SW 1271 (cell line): ENCODE data around the gene CD79A.
"Not testable (repeated sequence)": the region's sequence is repeated elsewhere in the genome, so short reads cannot be mapped to it uniquely, and the experiment has no call there.

Experiments used
- DNase-seq, 2 experiments: peaks; one replicate each; lab custom pipeline; 2025; lab: John Stamatoyannopoulos, UW

The CD79A gene

DNA sequence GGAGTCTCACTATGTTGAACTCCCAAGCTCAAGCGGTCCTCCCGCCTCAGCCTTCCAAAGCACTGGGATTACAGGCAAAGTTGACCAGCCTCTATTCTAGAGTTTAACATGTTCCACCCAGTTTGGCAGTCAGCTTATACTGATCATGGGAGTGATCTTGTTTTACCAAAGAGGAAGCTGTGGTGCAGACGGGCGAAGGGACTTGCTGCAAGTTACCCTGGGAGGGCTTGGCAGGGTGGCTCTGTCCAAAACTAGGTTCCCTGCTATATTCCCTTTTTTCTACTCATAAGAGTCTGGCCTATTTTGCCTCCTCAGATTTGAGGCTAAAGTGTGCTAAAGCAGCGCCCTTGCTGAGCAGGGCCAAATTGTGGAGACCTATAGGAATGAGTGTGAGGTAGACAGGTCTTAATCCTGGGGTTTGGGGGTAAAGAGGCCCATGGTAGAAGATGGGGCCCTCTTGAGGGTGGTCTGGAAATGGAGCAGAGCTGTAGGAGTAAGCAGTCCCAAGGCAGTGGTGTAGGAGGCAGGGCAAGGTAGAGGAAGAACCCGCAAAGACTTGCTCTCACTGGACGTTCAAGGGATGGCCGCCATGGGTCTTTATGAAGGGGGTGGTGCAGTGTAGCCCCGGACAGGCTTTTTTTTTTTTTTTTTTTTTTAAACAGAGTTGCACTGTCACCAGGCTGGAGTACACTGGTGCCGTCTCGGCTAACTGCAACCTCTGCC, 13.7 kb upstream of the CD79A start:
- DNase-seq = no peak

DNA sequence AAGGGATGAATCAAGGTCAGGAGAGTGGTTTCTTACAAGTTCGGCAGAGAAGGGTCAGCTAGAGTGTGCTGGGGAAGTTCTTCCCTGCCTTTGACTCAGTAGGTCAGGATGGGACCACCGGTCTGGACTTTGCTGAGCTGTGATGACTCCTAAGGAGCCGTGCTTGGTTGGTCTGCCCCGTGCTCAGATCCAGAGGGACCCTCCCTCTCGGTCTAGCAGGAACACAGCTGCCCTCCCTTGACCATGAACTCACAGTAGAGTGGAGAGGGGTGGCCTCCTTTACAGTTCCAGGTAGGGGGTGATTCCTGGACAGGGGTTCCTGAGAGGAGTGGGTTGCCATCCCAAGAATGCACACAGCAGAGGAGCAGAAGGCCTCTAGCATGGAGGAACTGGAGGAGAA, 12.7 kb upstream of the CD79A start:
- DNase-seq = no peak

- DNase-seq = no peak
Observed at GRCh38 chr19:41866284-41866683, 10.8 kb upstream of the CD79A start.

- DNase-seq = no peak
Observed at GRCh38 chr19:41868120-41868988, 8.7 kb upstream of the CD79A start.

- DNase-seq = no peak
Observed at GRCh38 chr19:41868989-41869300, 8.1 kb upstream of the CD79A start.

DNA sequence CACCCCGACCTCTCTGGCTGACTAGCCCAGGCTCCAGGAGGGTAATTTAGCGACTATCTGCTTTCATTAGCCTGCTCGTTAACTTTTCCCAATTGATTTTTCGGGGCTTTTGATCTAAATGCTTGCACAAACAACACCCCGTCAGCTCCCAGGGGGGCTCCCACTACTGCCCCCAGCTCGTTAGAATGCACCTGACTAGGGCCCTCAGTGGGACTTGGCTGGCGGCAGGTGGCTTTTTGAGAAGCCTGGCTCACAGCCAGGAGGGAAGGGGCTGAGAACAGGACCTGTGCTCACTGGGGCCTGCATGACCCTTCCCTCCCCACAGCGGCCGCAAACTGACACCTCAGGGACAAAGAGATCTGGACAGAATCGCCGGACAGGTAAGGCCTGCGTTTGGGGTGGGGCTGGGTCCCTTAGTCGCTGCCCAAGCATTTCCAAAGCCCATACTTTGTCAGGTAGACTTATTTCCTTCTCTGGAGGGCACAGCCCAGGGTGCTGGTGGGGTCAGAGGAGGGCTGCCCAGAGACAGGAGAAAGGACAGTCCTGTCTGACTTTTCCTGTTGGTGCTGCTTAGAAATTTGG, 7.6 kb upstream of the CD79A start:
- DNase-seq = no peak

DNA sequence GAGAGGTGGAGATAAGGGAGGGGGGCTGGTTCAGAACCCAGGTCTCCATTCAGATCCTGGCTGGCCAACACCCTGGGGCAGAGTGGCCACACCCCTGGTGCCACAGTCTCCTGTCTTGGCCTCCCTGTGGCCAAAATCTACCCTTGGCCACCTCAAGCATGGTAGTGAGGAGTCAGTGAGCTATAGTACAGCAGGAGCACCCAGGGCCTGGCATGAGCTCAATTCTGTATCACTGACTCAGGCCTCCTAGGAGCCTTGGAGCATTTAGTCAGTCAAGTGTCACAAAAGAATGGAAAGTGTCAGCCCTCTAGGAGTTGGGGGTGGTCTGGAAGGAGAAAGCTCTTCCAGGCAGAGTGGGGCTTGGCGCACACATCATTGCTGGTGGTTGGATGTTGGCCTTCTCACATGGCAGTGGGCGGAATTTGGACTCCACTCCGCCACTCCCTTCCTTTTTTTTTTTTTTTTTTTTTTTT, 6.6 kb upstream of the CD79A start:
- DNase-seq = no peak

DNA sequence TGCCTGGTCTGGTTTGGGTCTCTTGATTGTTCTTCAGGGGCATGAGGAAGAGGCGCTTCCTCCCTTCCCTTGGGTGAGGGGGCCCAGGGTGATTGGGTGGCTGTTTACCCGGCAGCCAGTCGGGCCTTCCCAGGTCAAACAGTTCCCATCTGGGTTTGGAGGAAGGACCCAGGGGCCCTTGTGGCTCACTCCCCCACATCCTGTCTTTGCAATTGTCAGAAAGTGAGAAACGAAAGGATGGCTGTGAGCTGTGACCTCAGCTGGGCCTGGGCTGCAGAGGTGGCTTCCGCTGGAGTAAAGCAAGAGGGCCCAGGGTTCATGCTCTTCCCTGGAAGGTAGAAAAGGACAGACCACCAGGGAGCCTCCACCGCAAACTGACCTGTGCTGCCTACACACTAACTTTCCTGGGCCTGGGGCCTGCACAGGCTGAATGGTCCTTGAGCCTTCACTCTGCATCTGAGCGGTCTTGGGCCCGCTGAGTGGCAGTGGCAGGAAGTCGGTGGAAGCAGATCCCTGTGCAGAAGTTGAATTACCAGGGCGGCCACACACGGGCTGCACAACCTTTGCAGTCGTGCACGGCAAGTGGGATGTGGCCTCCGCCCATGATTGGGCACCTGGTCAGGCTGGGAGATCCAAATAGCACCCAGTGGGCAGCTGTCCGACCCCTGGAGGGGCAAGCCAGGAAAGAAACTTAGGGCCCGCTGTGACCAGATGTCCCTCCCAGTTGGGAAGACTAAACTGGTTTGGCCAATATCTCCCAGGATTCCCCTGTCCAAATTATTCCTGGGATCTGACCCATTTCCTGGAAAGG, 5.3 kb upstream of the CD79A start:
- DNase-seq = no peak

GRCh38 chr19:41872384-41872774, 4.7 kb upstream of the CD79A start:
- no peak for DNase-seq

- peak; percentile 29 to 50 for DNase-seq
Observed at GRCh38 chr19:41872775-41873647, 4.1 kb upstream of the CD79A start.

DNA sequence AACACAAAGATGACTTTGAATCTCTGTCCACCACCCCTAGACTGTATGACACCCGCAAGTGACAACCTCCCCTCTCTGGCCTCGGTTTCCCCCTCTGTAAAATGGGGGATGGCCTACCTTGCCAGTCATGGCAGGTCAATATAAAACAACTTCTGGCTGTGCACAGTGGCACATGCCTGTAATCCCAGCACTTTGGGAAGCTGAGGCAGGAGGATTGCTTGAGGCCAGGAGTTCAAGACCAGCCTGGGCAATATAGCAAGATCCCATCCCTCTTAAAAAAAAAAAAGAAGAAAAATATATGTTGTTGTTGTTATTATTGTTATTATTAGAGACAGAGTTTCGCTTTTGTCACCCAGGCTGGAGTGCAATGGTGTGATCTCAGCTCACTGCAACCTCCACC, 1.1 kb upstream of the CD79A start:
- DNase-seq = not testable (repeated sequence)

DNA sequence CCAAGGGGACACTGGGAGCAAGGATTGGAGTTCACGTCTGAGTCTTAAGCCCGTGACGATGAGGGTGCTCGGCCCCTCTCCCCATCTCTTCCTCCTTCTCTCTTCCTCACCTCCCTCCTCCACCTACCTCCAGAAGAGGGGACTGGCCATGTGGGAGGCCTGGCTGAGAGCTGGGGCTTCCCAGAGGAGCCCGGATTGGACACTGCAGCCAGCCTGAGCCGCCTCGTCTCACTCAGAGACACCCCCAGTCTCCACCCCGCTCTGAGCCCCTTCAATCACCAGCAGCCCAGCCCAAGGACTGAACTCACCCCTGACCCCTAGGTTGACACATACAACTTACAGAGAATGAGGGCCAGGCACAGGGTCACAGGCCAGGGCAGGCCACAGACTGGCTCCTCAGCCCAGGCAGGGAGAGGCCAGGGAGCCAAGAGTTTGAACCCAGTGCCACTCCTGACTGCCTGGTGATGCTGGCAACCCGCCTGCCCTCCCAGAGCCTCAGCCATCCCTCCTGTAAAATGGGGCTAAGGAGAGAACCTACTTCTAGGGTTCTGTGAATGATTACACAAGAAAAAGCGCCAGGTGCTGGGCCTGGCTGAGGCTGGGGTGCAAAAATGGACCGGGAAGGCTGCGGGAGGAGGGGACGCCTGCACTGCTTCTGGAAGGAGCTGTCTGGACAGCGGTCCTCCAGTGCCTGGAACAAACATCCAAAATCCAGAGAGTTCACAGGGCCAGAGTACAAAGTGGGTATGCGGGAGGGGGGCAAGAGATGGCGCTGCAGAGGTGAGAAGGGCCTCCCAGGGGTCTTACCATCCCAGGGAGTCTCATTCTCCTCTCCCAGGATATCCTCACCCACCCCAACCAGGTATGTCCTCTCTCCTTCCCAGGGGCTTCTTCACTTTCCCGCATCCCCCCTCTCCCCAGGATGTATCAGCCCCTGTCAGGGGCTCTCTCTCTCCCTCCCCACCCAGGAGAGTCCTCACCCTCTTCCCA, 1.1 kb downstream of the CD79A start:
- DNase-seq = no peak

GRCh38 chr19:41879080-41879479, 2.0 kb downstream of the CD79A start:
- DNase-seq = no peak

DNA sequence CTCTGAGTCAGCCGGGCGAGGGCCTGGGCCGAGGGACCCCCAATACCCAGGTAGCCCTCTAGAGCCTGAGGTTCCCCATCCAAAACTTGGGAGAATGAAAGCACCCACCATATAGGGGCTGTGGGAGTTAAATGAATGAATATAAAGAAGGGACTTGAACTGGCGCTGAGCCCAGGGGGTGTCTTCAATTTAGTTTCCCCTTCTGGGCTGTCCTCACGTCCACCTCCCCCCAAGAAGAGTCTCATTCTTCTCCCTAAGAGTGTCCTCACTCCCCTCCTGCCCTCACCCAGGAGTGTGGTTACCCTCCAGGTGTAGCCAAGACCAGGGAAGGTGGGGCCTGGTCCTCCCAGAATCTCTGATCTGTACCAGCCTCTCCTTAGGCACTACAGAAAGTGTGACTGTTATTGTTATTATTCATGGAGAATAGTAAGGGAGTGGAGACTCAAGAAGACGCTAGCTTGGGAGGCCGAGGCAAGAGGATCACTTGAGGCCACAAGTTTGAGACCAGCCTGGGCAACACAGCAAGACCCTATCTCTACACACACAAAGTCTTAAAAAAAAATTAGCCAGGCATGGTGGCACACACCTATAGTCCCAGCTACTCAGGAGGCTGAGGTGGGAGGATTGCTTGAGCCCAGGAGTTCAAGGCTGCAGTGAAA, 2.7 kb downstream of the CD79A start:
- DNase-seq = no peak

DNA sequence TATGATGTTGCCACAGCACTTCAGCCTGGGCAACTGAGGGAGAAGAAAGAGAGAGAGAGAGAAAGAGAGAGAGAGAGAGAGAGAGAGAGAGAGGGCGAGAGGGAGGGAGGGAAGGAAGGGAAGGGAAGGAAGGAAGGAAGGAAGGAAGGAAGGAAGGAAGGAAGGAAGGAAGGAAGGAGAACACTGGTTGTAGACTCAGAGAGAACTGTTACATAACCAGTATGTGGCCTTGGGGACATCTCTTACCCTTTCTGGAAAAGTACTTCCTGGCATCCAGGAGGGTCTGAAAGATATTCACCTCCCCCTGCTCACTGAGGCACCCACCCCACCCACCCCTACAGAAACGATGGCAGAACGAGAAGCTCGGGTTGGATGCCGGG, 3.2 kb downstream of the CD79A start:
- no peak for DNase-seq

DNA sequence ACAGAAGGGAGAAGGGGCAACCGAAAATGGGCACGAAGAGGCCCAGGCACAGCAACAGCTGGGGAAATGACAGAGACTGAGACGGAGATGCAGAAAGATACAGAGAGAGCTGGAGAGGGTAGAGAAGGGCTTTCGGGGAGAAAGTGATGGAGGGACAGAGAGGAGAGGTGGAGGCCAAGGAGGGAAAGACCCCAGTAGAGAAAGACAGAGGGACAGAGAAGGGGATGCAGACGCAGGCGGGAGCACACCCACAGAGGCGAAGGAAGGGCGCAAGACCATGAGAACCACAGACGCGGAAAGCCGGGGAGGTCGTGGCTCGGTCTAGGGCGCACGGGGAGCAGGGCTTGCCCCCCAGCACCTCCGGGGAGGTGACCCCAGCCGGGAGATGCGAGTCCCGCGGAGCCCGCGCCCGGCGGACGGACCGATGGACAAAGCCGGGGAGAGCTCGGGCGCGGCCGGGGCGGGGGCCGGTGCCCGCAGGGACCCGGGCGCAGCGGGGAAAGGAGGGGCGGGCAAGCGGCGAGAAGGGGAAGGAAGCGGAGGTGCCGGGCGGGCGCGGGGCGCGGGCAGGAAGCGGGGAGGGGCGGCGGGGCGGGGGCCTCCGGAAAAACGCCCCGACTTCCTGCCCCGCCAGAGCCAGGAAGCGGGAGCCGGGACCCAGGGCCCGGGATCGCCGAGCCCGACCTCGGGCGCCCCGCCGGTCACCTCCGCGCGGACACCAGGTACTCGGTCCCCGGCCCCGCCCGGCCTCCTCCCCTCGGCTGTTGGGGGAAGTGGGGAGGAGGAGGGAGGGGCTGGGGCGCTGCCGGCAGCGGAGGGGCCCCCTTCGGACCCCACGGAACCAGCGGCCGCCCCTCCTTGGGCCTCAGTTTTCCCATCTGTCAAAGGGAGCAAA, 5.7 kb downstream of the CD79A start, which contains the start of gene ARHGEF1:
Gene ARHGEF1 (plus strand): TSS at position 617 of the 895 bp plus-strand sequence. CDS start 4,899 bp downstream, outside the sequence.
- DNase-seq = no peak

DNA sequence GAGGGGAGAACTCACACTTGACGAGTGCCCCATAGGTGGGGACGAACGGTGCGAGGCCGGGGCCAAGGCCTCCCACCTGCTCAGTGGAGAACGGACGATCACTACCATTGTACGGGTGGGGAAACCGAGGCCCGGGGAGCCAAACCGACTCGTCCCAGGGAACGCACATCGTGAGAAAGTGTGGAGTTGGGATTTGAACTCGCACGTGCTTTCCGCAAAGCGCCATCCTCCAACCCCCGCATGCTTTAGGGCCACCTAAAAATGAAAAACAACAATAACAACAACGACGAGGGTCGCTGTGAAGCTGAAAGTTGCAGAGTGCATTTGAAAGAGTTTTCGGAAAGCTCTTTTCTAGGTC, 6.4 kb downstream of the CD79A start:
- DNase-seq = no peak
